Hindlimb muscle (tissue), 1 donor: ENCODE measurements around the gene C22orf15. TPM values are rescaled to one million over a fixed set of nuclear protein-coding genes. Genes with fewer than 3 reads are reported as not detected.

Experiments
- DNase-seq: peaks from one replicate; pipeline ENCODE4 v3.0.0-alpha.2; 2013
- polyA plus RNA-seq: library from polyadenylated mRNA; unstranded; fragments of 120-200 nt; gene quantifications from one replicate; pipeline ENCODE4 v1.2.1, GENCODE V29; 2013; ENCODE audit not compliant: insufficient read length

C22orf15 gene
- polyA plus RNA-seq, 1 donor, result 0.50 TPM

- no peak for DNase-seq
These were observed 26.3 kb downstream of the C22orf15 start for GRCh38 chr22:23789121-23789520.

- no peak for DNase-seq
These were observed 26.8 kb downstream of the C22orf15 start for GRCh38 chr22:23789638-23790037.

GRCh38 chr22:23790819-23791737, 28.3 kb downstream of the C22orf15 start:
- peak; percentile 55 for DNase-seq

- DNase-seq, result no peak
These were observed 29.2 kb downstream of the C22orf15 start for GRCh38 chr22:23791738-23792645.

- no peak for DNase-seq
These were observed 30.5 kb downstream of the C22orf15 start for GRCh38 chr22:23793326-23793725.

- peak; percentile 56 for DNase-seq
These were observed 33.7 kb downstream of the C22orf15 start for GRCh38 chr22:23796461-23796860.

- no peak for DNase-seq
These were observed 37.8 kb downstream of the C22orf15 start for GRCh38 chr22:23800297-23801237.

GRCh38 chr22:23801238-23801821, 38.5 kb downstream of the C22orf15 start:
- no peak for DNase-seq

- no peak for DNase-seq
These were observed 39.1 kb downstream of the C22orf15 start for GRCh38 chr22:23801886-23802377.

- no peak for DNase-seq
These were observed 40.4 kb downstream of the C22orf15 start for GRCh38 chr22:23803001-23803819.

- DNase-seq, result no peak
These were observed 42.0 kb downstream of the C22orf15 start for GRCh38 chr22:23804781-23805291.

GRCh38 chr22:23806837-23807236, 44.0 kb downstream of the C22orf15 start:
- DNase-seq, result no peak

GRCh38 chr22:23812378-23812777, 49.6 kb downstream of the C22orf15 start:
- no peak for DNase-seq

Other genes starting within 250 kb of the C22orf15 start
- 0.41 TPM for gene IGLL1, start 182.7 kb upstream of the C22orf15 start, polyA plus RNA-seq
- gene DRICH1, start 130.7 kb upstream of the C22orf15 start, polyA plus RNA-seq, result 0.49 TPM
- 2.0 TPM for gene RGL4, start 72.0 kb upstream of the C22orf15 start, polyA plus RNA-seq
- gene ZNF70, start 11.9 kb upstream of the C22orf15 start, polyA plus RNA-seq, result 6.1 TPM
- 0.56 TPM for gene VPREB3, start 8.6 kb upstream of the C22orf15 start, polyA plus RNA-seq
- gene CHCHD10, start 5.0 kb downstream of the C22orf15 start, polyA plus RNA-seq, result 53.5 TPM
- 8.2 TPM for gene MMP11, start 9.9 kb downstream of the C22orf15 start, polyA plus RNA-seq
- 79.3 TPM for gene SMARCB1, start 24.0 kb downstream of the C22orf15 start, polyA plus RNA-seq
- 1.2 TPM for gene DERL3, start 76.0 kb downstream of the C22orf15 start, polyA plus RNA-seq
- 9.5 TPM for gene SLC2A11, start 94.9 kb downstream of the C22orf15 start, polyA plus RNA-seq
- gene MIF, start 131.4 kb downstream of the C22orf15 start, polyA plus RNA-seq, result 178 TPM
- 14.3 TPM for gene GSTT2B, start 198.2 kb downstream of the C22orf15 start, polyA plus RNA-seq
- 3.3 TPM for gene DDTL, start 203.9 kb downstream of the C22orf15 start, polyA plus RNA-seq
- 45.9 TPM for gene DDT, start 211.5 kb downstream of the C22orf15 start, polyA plus RNA-seq
- 0.41 TPM for gene GSTT2, start 217.1 kb downstream of the C22orf15 start, polyA plus RNA-seq
- gene GSTT4, start 242.5 kb downstream of the C22orf15 start, polyA plus RNA-seq, result not detected
- 37.9 TPM for gene CABIN1, start 248.3 kb downstream of the C22orf15 start, polyA plus RNA-seq